Vagina (tissue), 2 donors: ENCODE data around the gene IDE. TPM values are rescaled to one million over a fixed set of nuclear protein-coding genes. Genes with fewer than 3 reads are reported as not detected.

Source experiments
- DNase-seq, 2 donors: peaks; one replicate each; pipeline ENCODE4 v3.0.0-alpha.2; 2017; ENCODE audit errors: extremely low spot score in 2 of 2
- H3K27ac ChIP-seq: fragments of 200-600 bp; sonication (generic); one replicate; pipeline ENCODE4 v1.5.1; 2019
- H3K27me3 ChIP-seq: fragments of 200-600 bp; sonication (generic); one replicate; pipeline ENCODE4 v1.5.1; 2019
- H3K36me3 ChIP-seq, 2 donors: fragments of 200-600 bp; sonication (generic); one replicate each; pipeline ENCODE4 v1.5.1; 2017 to 2019
- H3K4me1 ChIP-seq: fragments of 200-600 bp; sonication (generic); one replicate; pipeline ENCODE4 v1.5.1; 2019
- H3K4me3 ChIP-seq, 2 donors: fragments of 200-600 bp; sonication (generic); 1 replicate in 1 of 2; 2 replicates in 1 of 2; pipeline ENCODE4 v1.5.1; 2016 to 2019
- H3K9me3 ChIP-seq: fragments of 200-600 bp; sonication (generic); one replicate; pipeline ENCODE4 v1.5.1; 2019
- POLR2A ChIP-seq, 2 donors: fragments of 450-650 bp; IDR thresholded peaks; one replicate each; pipeline ENCODE4 v1.6.1; 2017; ENCODE audit warnings: antibody characterized with exemption in 2 of 2, mild to moderate bottlenecking in 2 of 2, moderate library complexity in 2 of 2
- POLR2AphosphoS5 ChIP-seq, 2 donors: sonication (generic); formaldehyde crosslinking; IDR thresholded peaks; one replicate each; pipeline ENCODE4 v1.9.0; 2017; ENCODE audit warnings: antibody characterized with exemption in 2 of 2, mild to moderate bottlenecking in 2 of 2, low read depth in 1 of 2; ENCODE audit not compliant: insufficient read depth in 1 of 2
- intact Hi-C: fragments of 100-400 bp; cut with DNase I; formaldehyde crosslinking; loops from one replicate; pipeline ENCODE4 v1.15.1; 2023
- total RNA-seq: library from RNA; depleted of rRNA; stranded (reverse); fragments of >200 nt; gene quantifications from one replicate; pipeline ENCODE4 v1.2.3, GENCODE V29; 2016
- TF ChIP-seq, protein P1 (sequence below), 3 experiments: fragments of 450-650 bp in 2 of 3; fragments of 200-600 bp in 1 of 3; sonication (generic) in 1 of 3; IDR thresholded peaks; one replicate each; pipeline ENCODE4 v1.5.1; 2017 to 2019; ENCODE audit warnings: antibody characterized with exemption in 3 of 3, mild to moderate bottlenecking in 2 of 3, moderate library complexity in 2 of 3

The IDE gene
- total RNA-seq, 1 donor from 2014 or later: 22.3 TPM

DNA sequence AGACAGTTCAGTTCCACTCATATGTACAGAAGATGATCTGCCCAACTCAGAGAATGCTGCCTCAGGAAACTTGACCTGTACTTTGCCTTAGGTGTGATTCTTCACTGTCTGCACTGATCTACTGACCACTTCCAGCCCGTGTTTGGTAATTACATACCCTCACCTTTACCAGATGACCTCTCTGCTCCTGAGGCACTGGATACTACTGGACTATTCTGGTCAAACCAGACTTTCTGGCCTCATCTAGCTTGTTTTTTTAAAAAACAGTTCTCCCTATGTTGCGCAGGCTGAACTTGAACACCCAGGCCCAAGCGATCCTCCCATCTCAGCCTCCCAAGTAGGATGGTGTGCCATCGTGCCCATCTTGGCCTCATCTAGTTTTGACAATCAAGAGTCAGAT lies 26.2 kb downstream of the IDE start:
- no peaks in the 10 kb centered on the region for H3K9me3 ChIP-seq
- DNase-seq: no peak
- H3K4me1 ChIP-seq: no peaks in the 10 kb centered on the region
- TF ChIP-seq POLR2A (IDR thresholded peaks at IDR 0.05) (no peak), POLR2AphosphoS5 (IDR thresholded peaks at IDR 0.05; ENCODE audit: insufficient read depth in 1 of 2, low read depth in 1 of 2) (no peak)
- TF ChIP-seq, protein P1, sequence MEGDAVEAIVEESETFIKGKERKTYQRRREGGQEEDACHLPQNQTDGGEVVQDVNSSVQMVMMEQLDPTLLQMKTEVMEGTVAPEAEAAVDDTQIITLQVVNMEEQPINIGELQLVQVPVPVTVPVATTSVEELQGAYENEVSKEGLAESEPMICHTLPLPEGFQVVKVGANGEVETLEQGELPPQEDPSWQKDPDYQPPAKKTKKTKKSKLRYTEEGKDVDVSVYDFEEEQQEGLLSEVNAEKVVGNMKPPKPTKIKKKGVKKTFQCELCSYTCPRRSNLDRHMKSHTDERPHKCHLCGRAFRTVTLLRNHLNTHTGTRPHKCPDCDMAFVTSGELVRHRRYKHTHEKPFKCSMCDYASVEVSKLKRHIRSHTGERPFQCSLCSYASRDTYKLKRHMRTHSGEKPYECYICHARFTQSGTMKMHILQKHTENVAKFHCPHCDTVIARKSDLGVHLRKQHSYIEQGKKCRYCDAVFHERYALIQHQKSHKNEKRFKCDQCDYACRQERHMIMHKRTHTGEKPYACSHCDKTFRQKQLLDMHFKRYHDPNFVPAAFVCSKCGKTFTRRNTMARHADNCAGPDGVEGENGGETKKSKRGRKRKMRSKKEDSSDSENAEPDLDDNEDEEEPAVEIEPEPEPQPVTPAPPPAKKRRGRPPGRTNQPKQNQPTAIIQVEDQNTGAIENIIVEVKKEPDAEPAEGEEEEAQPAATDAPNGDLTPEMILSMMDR (IDR thresholded peaks at IDR 0.05): no peak
- no peaks in the 10 kb centered on the region for H3K27me3 ChIP-seq
- no peak overlapping the region for H3K27ac ChIP-seq
- H3K4me3 ChIP-seq: no peak overlapping the region
- no peaks in the 10 kb centered on the region for H3K36me3 ChIP-seq
- intact Hi-C loops: no loop called here

DNA sequence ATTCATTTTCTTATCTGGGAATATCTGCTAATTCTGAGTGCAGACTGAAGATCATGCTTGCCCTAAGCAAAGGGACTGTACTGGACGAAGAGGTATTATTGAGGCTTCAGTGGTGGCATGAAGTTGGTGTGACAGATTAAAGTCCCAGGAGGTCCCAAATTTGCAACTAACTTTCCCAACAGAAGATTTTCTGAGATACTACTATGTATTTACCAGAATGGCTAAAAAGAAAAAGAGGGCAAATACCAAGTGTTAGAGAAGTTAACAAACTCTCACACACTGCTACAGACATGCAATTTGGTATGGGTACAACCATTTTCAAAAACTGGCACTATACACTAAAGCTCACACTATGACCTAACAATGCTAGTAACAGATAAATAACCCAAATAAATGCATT lies 28.3 kb downstream of the IDE start:
- TF ChIP-seq POLR2A (IDR thresholded peaks at IDR 0.05) (no peak), POLR2AphosphoS5 (IDR thresholded peaks at IDR 0.05; ENCODE audit: insufficient read depth in 1 of 2, low read depth in 1 of 2) (no peak)
- TF ChIP-seq, protein P1 (IDR thresholded peaks at IDR 0.05): no peak
- no peaks in the 10 kb centered on the region for H3K9me3 ChIP-seq
- no peak overlapping the region for H3K27ac ChIP-seq
- H3K4me1 ChIP-seq: no peaks in the 10 kb centered on the region
- no peak overlapping the region for H3K4me3 ChIP-seq
- DNase-seq: no peak
- no peaks in the 10 kb centered on the region for H3K36me3 ChIP-seq
- H3K27me3 ChIP-seq: no peaks in the 10 kb centered on the region
- intact Hi-C loops: no loop called here

DNA sequence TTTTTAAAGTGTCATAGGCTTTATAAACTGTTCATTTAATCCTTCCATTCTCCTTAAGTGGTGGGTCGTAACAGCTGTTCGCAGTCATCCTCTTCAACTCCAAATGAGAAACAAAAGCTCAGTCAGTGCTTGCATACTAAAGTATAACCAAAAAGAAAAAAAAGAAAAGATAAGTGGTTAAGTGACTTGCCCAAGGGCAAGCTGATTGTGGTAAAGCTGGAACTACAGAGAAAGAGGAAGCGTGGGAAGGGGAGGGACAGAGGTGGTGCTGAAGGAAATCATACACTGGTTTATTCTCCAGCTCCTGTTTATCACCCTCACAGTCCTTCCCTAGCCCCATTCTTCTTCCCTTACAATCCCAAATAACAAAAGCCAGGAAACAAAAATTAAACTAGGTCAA lies 29.6 kb downstream of the IDE start:
- Histone ChIP-seq H3K27me3 (no peaks in the 10 kb centered on the region), H3K4me1 (no peaks in the 10 kb centered on the region), H3K27ac (no peak overlapping the region), H3K4me3 (no peak overlapping the region), H3K9me3 (no peaks in the 10 kb centered on the region), H3K36me3 (no peaks in the 10 kb centered on the region)
- no peak for DNase-seq
- TF ChIP-seq POLR2A (IDR thresholded peaks at IDR 0.05) (no peak), POLR2AphosphoS5 (IDR thresholded peaks at IDR 0.05; ENCODE audit: insufficient read depth in 1 of 2, low read depth in 1 of 2) (no peak)
- intact Hi-C loops: no loop called here

GRCh38 chr10:92542458-92542857 lies 31.4 kb downstream of the IDE start:
- Histone ChIP-seq H3K27ac (no peak overlapping the region), H3K4me3 (no peak overlapping the region), H3K36me3 (no peaks in the 10 kb centered on the region), H3K27me3 (no peaks in the 10 kb centered on the region), H3K4me1 (no peaks in the 10 kb centered on the region), H3K9me3 (no peaks in the 10 kb centered on the region)
- TF ChIP-seq POLR2AphosphoS5 (IDR thresholded peaks at IDR 0.05; ENCODE audit: insufficient read depth in 1 of 2, low read depth in 1 of 2) (no peak), POLR2A (IDR thresholded peaks at IDR 0.05) (no peak)
- TF ChIP-seq, protein P1 (IDR thresholded peaks at IDR 0.05): no peak
- DNase-seq: no peak
- intact Hi-C loops: no loop called here

GRCh38 chr10:92541583-92541982 lies 32.3 kb downstream of the IDE start:
- no peaks in the 10 kb centered on the region for H3K27me3 ChIP-seq
- intact Hi-C loops: no loop called here
- H3K4me3 ChIP-seq: no peak overlapping the region
- TF ChIP-seq POLR2A (IDR thresholded peaks at IDR 0.05): no peak
- TF ChIP-seq POLR2AphosphoS5 (IDR thresholded peaks at IDR 0.05; ENCODE audit: insufficient read depth in 1 of 2, low read depth in 1 of 2): no peak
- TF ChIP-seq, protein P1 (IDR thresholded peaks at IDR 0.05): no peak
- no peaks in the 10 kb centered on the region for H3K4me1 ChIP-seq
- H3K36me3 ChIP-seq: no peaks in the 10 kb centered on the region
- no peaks in the 10 kb centered on the region for H3K9me3 ChIP-seq
- H3K27ac ChIP-seq: no peak overlapping the region
- no peak for DNase-seq
